RKO (cell line): ENCODE measurements around the gene ACACB.

Experiments used
- DNase-seq: peaks from one replicate; pipeline ENCODE4 v3.0.0-alpha.2; 2016; ENCODE audit warnings: low spot score

ACACB gene

GRCh38 chr12:109219938-109220337 lies 103.6 kb downstream of the ACACB start:
- DNase-seq = no peak

GRCh38 chr12:109221277-109221931 lies 105.0 kb downstream of the ACACB start:
- DNase-seq = no peak

GRCh38 chr12:109222062-109222461 lies 105.7 kb downstream of the ACACB start:
- DNase-seq = no peak

- no peak for DNase-seq
These were observed 106.1 kb downstream of the ACACB start for GRCh38 chr12:109222496-109222895.

- no peak for DNase-seq
These were observed 106.8 kb downstream of the ACACB start for GRCh38 chr12:109223211-109223610.

GRCh38 chr12:109223868-109224267 lies 107.5 kb downstream of the ACACB start:
- no peak for DNase-seq

- no peak for DNase-seq
These were observed 112.3 kb downstream of the ACACB start for GRCh38 chr12:109228664-109229063.

GRCh38 chr12:109230193-109230592 lies 113.8 kb downstream of the ACACB start:
- no peak for DNase-seq

- no peak for DNase-seq
These were observed 116.3 kb downstream of the ACACB start for GRCh38 chr12:109232731-109233130.

- DNase-seq = no peak
These were observed 117.6 kb downstream of the ACACB start for GRCh38 chr12:109234012-109234411.

GRCh38 chr12:109236257-109236656 lies 119.9 kb downstream of the ACACB start:
- DNase-seq = no peak

- no peak for DNase-seq
These were observed 122.8 kb downstream of the ACACB start for GRCh38 chr12:109239179-109239578.

GRCh38 chr12:109239691-109240090 lies 123.3 kb downstream of the ACACB start:
- no peak for DNase-seq

GRCh38 chr12:109240365-109240764 lies 124.0 kb downstream of the ACACB start:
- no peak for DNase-seq

- DNase-seq = no peak
These were observed 125.5 kb downstream of the ACACB start for GRCh38 chr12:109241936-109242335.

GRCh38 chr12:109244073-109244472 lies 127.7 kb downstream of the ACACB start:
- DNase-seq = no peak

- DNase-seq = no peak
These were observed 129.8 kb downstream of the ACACB start for GRCh38 chr12:109246221-109246620.

- no peak for DNase-seq
These were observed 131.7 kb downstream of the ACACB start for GRCh38 chr12:109247831-109248654.

- DNase-seq = no peak
These were observed 134.1 kb downstream of the ACACB start for GRCh38 chr12:109250523-109250922.

GRCh38 chr12:109252799-109253198 lies 136.4 kb downstream of the ACACB start:
- DNase-seq = no peak

- no peak for DNase-seq
These were observed 137.6 kb downstream of the ACACB start for GRCh38 chr12:109253913-109254544.

GRCh38 chr12:109255377-109255776 lies 139.0 kb downstream of the ACACB start:
- no peak for DNase-seq

- DNase-seq = no peak
These were observed 139.6 kb downstream of the ACACB start for GRCh38 chr12:109256011-109256410.
